T-helper 17 cell (primary cell): Measurements from ENCODE around the gene ZNF428. TPM values are rescaled to one million over a fixed set of nuclear protein-coding genes. Genes with fewer than 3 reads are reported as not detected.
"Not testable (repeated sequence)": the region's sequence is repeated elsewhere in the genome, so short reads cannot be mapped to it uniquely, and the experiment has no call there.

Source experiments
- ATAC-seq: fragments of 150-1000 bp; cut with Tn5 transposase; 2 replicates; pipeline ENCODE4 v1.10.0; 2021; ENCODE audit warnings: mild to moderate bottlenecking, moderate library complexity
- DNase-seq, 3 donors: peaks; one replicate each; pipeline versions ENCODE4 v3.0.0 to v3.0.0-alpha.2; 2020 to 2021
- H3K9me3 ChIP-seq: one replicate; pipeline ENCODE4 v1.7.0; 2013; ENCODE audit warnings: low read length, mild to moderate bottlenecking; ENCODE audit not compliant: control insufficient read depth, poor library complexity, severe bottlenecking
- H3K27ac Mint-ChIP-seq: one replicate; pipeline ENCODE4 v1.8.0; 2022; ENCODE audit warnings: mild to moderate bottlenecking, moderate library complexity, mixed read lengths
- H3K27me3 Mint-ChIP-seq: one replicate; pipeline ENCODE4 v1.8.0; 2022; ENCODE audit warnings: mixed read lengths
- H3K36me3 Mint-ChIP-seq: one replicate; pipeline ENCODE4 v1.8.0; 2022; ENCODE audit warnings: low read depth, mixed read lengths
- H3K4me1 Mint-ChIP-seq: one replicate; pipeline ENCODE4 v1.8.0; 2022; ENCODE audit warnings: mild to moderate bottlenecking, mixed read lengths
- H3K4me3 Mint-ChIP-seq: one replicate; pipeline ENCODE4 v1.8.0; 2022; ENCODE audit warnings: mild to moderate bottlenecking, moderate library complexity, mixed read lengths
- total RNA-seq, 4 donors: library from RNA in 2 of 4; stranded (reverse) in 2 of 4; gene quantifications; one replicate each; pipeline ENCODE4 v1.2.3 and lab custom pipeline; 2022 to 2026

The ZNF428 gene
- total RNA-seq, 2 donors from 2014 or later: 23.8 to 26.3 TPM

DNA sequence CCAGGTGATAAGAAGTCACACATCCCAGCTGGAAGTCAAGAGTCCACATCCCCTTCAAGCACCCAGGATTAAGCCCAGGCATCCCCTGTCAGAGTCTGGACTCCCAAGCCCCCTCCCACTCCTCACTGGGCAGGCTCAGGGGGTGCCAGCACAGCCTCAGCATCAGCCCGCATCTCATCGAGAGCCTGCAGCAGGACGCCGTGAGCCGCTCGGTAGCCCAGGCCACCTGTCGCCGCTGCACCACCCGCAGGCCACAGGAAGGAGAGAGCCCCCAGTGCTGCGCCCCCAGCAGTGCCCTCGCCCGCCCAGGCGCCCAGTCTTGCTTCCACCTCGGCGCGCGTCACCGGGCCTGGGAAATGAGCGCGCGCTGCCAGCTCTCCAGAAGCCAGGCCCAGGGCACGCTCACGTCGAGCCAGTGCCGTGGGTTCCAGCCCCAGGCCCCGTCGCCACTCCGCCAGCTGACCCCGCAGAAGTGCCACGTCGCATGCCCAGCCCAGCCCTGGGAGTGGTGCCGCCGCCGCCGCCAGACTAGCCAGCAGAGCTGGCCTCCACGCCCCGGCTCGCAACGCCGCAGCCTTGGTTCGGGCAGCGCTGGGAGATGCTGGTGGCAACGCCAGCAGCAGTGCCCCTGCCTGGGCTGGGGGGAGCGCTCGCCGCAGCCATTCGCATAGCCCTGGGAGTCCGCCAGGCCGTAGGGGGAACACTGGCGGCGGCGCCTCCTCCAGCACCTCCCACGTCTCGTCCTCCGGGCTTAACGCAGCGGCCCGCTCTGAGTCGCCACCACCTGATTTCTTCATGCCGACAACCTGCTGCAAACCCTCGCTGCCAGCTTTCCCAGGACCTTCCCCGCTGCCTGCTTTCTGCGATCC lies 27.3 kb downstream of the ZNF428 start:
- no peak for ATAC-seq
- Mint-ChIP-seq H3K36me3 (peaks cover 2% of the 10 kb centered on the region), H3K4me3 (no peak overlapping the region), H3K4me1 (peaks cover 30% of the 10 kb centered on the region), H3K27ac (no peak overlapping the region), H3K27me3 (no peaks in the 10 kb centered on the region)
- DNase-seq: no peak
- H3K9me3 ChIP-seq: no peaks in the 10 kb centered on the region

DNA sequence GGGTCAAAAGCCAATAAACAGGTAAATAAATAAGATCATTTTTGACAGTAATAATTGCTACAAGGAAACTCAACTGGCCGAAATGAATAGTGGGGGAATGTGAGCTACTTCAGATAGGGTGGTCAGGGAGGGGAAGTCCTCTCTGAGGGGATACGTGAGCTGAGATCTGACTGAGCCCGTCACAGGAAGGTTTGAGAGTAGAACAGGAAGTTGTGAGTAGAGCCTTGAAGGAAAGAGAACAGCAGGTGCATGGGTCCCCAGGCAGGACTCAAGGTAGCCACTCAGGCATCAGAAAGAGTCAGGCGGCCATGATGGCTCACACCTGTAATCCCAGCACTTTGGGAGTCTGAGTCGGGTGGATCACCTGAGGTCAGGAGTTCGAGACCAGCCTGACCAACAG lies 29.8 kb downstream of the ZNF428 start:
- Mint-ChIP-seq H3K4me1 (peaks cover 17% of the 10 kb centered on the region), H3K36me3 (peaks cover 3% of the 10 kb centered on the region), H3K27ac (peak overlapping the region; percentile 72)

DNA sequence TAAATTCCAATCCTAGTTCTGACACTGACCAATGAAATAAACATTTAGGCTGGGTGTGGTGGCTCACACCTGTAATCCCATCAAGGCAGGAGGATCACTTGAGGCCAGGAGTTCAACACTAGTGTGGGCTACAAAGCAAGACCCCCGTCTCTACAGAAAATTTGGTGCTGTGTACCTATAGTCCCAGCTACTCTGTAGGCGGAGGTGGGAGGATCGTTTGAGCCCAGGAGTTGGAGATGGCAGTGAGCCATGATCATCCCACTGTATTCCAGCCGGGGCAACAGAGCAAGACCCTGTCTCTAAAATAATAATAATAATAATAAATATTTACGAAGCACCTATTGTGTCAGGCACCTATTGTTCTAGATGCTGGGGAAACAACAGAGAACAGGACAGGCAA lies 30.2 kb downstream of the ZNF428 start:
- H3K27ac Mint-ChIP-seq: no peak overlapping the region
- no peak overlapping the region for H3K4me3 Mint-ChIP-seq
- ATAC-seq: no peak
- DNase-seq: no peak
- H3K4me1 Mint-ChIP-seq: peaks cover 18% of the 10 kb centered on the region
- H3K9me3 ChIP-seq: no peaks in the 10 kb centered on the region
- H3K36me3 Mint-ChIP-seq: peaks cover 3% of the 10 kb centered on the region
- no peaks in the 10 kb centered on the region for H3K27me3 Mint-ChIP-seq

More for the DNA sequence above, 29.8 kb downstream of the ZNF428 start:
- no peak overlapping the region for H3K4me3 Mint-ChIP-seq
- ATAC-seq (no peak), DNase-seq (no peak)
- H3K9me3 ChIP-seq: no peaks in the 10 kb centered on the region
- H3K27me3 Mint-ChIP-seq: no peaks in the 10 kb centered on the region

DNA sequence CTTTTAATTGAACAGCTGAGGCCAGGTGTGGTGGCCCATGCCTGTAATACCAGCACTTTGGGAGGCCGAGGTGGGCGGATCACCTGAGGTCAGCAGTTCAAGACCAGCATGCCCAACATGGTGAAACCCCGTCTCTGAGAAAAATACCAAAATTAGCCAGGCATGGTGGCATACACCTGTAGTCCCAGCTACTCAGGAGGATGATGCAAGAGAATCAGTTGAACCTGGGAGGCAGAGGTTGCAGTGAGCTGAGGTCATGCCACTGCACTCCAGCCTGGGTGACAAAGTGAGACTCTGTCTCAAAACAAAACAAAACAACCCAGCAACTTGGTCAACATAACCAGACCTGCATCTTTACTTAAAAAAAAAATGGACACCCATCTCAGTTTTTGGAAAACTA lies 32.4 kb downstream of the ZNF428 start:
- not testable (repeated sequence) for ATAC-seq, H3K27me3 Mint-ChIP-seq, H3K4me3 Mint-ChIP-seq, H3K27ac Mint-ChIP-seq, H3K9me3 ChIP-seq, DNase-seq, H3K36me3 Mint-ChIP-seq
- H3K4me1 Mint-ChIP-seq: peaks cover 16% of the 10 kb centered on the region

DNA sequence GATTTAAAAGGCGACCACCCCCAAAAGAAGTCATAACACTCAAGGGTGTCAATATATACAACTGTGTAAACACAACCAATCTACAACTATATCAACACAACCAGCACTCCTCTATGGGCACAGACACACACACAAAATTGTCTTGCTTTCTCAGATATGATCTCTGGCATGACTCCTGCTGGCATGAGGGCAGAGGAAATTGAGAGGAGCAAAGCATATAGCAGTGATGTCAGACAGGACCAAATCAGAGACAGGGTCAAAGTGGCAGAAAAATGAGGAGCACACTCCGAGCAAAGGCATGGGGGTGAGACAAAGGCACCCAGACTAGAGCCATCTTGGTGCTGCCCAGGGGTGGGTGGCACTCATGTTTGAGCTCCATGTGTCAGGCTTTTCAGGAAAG lies 33.1 kb downstream of the ZNF428 start:
- no peaks in the 10 kb centered on the region for H3K27me3 Mint-ChIP-seq
- H3K4me3 Mint-ChIP-seq: no peak overlapping the region
- H3K9me3 ChIP-seq: no peaks in the 10 kb centered on the region
- ATAC-seq (no peak), DNase-seq (no peak)
- peaks cover 3% of the 10 kb centered on the region for H3K36me3 Mint-ChIP-seq
- no peak overlapping the region for H3K27ac Mint-ChIP-seq
- peaks cover 16% of the 10 kb centered on the region for H3K4me1 Mint-ChIP-seq

DNA sequence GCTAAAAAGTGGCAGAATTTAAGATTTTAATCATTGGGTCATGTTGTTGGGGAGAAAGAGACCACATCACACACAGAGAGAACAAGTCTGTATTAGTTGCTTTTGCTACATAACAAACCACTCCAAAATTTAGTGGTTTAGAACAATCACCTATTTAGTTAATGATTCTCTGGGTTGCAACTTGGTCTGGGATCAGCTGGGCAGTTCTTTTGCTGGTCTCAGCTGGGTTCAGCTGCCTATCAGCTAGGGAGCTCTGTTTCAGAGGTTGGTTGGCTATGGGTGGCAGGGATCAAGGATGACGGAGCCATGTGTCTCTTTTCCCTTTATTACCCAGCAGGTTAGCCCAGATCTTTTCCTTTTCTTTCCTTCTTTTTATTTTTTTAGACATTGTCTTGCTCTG lies 34.9 kb downstream of the ZNF428 start:
- H3K4me3 Mint-ChIP-seq: no peak overlapping the region
- no peaks in the 10 kb centered on the region for H3K9me3 ChIP-seq
- H3K36me3 Mint-ChIP-seq: peaks cover 3% of the 10 kb centered on the region
- peaks cover 17% of the 10 kb centered on the region for H3K4me1 Mint-ChIP-seq
- DNase-seq: no peak
- H3K27me3 Mint-ChIP-seq: no peaks in the 10 kb centered on the region
- peak overlapping the region; percentile 47 for H3K27ac Mint-ChIP-seq
- ATAC-seq: no peak

DNA sequence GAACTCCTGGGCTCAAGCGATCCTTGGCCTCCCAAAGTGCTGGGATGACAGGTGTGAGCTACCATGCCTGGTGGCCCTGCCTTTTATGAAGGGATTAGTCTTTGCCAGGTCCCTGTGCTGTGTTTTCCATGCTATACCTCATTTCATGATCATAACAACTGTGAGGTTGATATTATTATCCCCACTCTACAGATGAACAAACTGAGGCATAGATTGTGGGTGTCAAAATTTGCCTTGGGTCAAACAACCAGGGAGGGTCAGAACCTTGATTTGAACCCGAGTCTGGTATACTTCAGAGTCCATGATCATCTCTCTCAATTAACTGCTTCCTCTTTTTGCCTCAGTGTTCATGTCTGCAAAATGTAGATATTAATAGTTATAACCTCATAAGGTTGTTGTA lies 36.9 kb downstream of the ZNF428 start:
- peak overlapping the region; percentile 21 for H3K27ac Mint-ChIP-seq
- H3K4me1 Mint-ChIP-seq: peaks cover 21% of the 10 kb centered on the region
- H3K36me3 Mint-ChIP-seq: peaks cover 3% of the 10 kb centered on the region
- no peak for ATAC-seq
- H3K9me3 ChIP-seq: no peaks in the 10 kb centered on the region
- H3K4me3 Mint-ChIP-seq: no peak overlapping the region
- DNase-seq: no peak
- no peaks in the 10 kb centered on the region for H3K27me3 Mint-ChIP-seq

DNA sequence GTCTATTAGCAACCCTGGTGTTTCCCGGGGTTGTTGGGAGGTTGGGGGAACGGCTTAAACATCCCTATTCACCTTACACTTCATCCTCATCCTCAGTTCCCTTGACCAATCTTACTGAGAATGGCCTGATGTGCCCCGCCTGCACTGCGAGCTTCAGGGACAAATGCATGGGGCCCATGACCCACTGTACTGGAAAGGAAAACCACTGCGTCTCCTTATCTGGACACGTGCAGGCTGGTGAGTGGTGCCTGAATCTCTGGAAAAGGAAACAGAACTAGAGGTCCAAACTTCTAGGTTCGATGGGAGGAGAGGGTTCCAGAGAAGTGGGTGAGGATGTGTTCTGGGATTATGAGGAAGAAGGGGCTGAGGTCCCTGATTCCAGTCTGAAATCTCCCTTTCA lies 38.0 kb downstream of the ZNF428 start:
- no peak for DNase-seq
- Mint-ChIP-seq H3K4me1 (peaks cover 22% of the 10 kb centered on the region), H3K27ac (peak overlapping the region; percentile 21), H3K27me3 (no peaks in the 10 kb centered on the region), H3K4me3 (no peak overlapping the region), H3K36me3 (peaks cover 3% of the 10 kb centered on the region)
- no peaks in the 10 kb centered on the region for H3K9me3 ChIP-seq
- no peak for ATAC-seq

DNA sequence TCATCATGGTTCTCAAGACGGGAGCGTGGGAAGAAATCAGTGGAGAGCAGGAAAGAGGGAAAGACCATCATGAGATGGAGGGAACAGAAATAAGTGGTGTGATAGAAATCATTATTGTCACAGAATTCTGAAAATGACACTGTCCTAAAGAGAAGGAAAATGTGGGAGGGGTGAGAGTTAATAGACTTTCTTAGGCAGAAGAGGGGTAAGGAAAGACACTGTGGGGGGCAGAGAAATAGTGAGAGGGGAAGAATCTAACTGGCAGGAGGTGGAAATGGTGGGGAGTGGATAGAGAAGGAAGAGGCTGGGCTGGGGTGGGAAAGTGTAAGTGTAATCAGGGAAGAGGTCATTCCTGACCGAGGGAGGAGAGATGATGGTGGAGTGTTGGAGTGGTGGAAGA lies 40.6 kb downstream of the ZNF428 start:
- Mint-ChIP-seq H3K27ac (peak overlapping the region; percentile 24), H3K4me3 (peak overlapping the region; percentile 8), H3K36me3 (no peaks in the 10 kb centered on the region), H3K4me1 (peaks cover 26% of the 10 kb centered on the region), H3K27me3 (no peaks in the 10 kb centered on the region)
- DNase-seq (no peak), ATAC-seq (no peak)
- no peaks in the 10 kb centered on the region for H3K9me3 ChIP-seq

DNA sequence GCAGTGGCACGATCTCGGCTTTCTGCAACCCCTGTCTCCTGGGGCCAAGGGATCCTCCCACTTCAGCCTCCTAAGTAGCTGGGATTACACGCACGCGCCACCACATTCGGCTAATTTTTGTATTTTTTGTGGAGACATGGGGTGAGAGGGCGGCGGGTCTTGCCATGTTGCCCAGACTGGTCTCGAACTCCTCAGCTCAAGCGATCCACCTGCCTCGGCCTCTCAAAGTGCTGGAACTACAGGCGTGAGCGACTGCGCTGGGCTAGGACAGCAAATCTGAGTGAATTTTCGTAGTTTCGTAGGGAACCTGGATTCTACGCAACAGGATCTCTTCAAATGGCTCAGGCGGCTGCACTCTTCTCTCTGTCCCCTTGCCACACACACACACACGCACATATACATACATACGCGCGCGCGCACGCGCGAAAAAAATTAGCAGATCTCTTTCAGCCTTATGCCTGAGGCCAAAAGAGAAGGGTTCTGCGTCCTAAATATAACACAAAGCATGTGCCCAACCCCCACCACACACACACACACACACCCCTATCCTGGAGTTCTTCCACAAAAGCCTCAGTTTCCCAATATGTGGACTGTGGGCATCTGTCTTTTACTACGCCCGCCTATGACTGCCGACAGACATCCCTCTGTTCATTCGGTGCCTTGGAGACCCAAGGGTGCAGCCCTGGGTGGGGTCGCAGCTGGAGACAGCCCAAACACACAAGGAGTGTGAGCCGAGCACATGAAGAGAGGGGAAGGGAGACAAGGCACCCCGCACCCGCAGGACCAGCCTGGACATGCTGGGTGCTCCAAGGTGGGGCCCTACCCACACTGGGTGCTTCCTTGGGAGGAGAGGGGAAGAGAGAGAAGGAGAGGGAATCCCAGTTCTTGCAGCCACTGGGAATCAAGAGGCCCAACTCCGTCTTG lies 43.2 kb downstream of the ZNF428 start:
- H3K4me1 Mint-ChIP-seq: peaks cover 32% of the 10 kb centered on the region
- H3K36me3 Mint-ChIP-seq: peaks cover 4% of the 10 kb centered on the region
- peak overlapping the region; percentile 99 for H3K27ac Mint-ChIP-seq
- H3K27me3 Mint-ChIP-seq: no peaks in the 10 kb centered on the region
- H3K4me3 Mint-ChIP-seq: peak overlapping the region; percentile 97
- DNase-seq (no peak), ATAC-seq (peak; percentile 2)
- H3K9me3 ChIP-seq: no peaks in the 10 kb centered on the region

DNA sequence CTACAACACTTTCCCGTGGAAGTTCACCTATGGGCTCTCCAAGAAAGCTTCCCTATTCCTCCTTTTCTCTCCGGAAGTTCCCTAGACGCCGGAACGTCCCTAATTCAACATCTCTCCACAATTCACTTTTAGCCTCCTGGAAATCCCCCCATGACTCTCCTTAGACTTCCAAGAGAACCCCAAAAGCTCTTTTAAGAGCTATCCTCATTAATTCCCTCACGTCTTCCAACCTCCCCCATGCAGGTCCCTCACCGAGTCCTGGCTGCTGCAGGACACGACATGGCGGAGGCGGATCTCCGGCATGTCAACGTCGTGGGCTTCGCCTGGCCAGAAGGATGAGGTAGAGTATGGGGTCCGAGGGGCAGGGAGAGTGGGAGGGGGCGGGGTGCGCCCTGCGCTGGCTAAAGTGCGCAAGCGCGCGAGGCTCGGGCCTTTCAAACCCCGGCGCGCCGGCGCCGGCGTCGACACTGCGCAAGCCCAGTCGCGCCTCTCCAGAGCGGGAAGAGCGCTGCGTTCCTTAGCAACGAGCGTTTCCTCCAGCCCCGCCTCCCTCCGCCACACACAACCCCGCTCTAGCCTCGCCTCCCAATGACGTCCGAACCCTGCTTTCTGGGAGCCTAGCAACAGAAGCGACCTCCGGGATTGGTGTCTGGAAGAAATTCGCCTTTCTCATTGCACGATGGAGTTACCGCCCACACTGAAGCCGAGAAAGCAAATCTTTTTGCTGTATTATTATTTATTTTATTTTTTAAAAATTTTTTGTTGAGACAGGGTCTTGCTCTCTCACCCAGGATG lies 44.1 kb downstream of the ZNF428 start, which contains the start of the genes PINLYP and XRCC1:
TSS of gene PINLYP (plus strand) at position 646 of the 795 bp plus-strand sequence. CDS start 1,391 bp downstream, outside the sequence.
TSS of gene XRCC1 (minus strand) at position 372 of the 795 bp plus-strand sequence. CDS start at position 303, 69 bp downstream.
- Mint-ChIP-seq H3K27ac (peak within 1 kb of the TSS; percentile 99), H3K4me3 (peak within 1 kb of the TSS; percentile 97), H3K4me1 (peaks cover 34% of the 10 kb centered on the region), H3K36me3 (peaks cover 6% of the 10 kb centered on the region), H3K27me3 (no peaks in the 10 kb centered on the region)
- DNase-seq (peak; percentile 92 to 96 (median 95)), ATAC-seq (peak; percentile 99)
- H3K9me3 ChIP-seq: no peaks in the 10 kb centered on the region

DNA sequence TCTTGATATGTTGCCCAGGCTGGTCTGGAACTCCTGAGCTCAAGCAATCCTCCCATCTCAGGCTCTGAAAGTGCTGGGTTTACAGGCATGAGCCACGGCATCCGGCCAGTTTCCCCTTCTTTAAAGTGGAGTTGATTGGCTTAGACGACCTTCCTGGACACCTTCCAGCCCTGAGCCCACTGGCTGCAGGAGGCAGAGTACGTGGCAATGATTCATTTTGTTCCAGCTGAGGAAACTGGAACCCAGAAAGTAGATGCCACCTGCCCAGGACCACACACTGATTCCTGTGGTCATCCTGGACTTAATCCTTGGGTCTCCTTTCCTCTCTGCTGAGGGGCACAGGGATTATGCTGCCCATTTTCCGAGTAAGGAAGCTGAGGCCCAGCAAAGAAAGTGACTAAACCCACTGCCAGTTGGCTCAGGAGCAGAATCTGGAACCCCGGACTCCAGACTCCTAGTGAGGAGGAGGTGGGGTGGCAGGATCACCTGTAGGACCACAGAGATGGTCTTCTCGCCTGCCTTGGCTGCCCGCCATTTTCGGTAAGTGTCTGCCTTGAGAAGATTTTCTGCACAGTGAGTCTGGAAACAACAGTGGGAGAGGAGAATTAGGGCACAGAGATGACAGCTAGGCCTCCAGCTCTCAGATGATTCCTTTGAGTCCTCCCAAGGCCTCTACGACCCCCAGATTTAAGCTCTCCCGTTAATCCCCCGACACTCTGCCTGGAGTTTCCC lies 44.8 kb downstream of the ZNF428 start:
- ATAC-seq (no peak), DNase-seq (no peak)
- H3K4me1 Mint-ChIP-seq: peaks cover 32% of the 10 kb centered on the region
- peak overlapping the region; percentile 99 for H3K27ac Mint-ChIP-seq
- peak overlapping the region; percentile 97 for H3K4me3 Mint-ChIP-seq
- H3K9me3 ChIP-seq: no peaks in the 10 kb centered on the region
- no peaks in the 10 kb centered on the region for H3K27me3 Mint-ChIP-seq
- H3K36me3 Mint-ChIP-seq: peaks cover 6% of the 10 kb centered on the region
